ENCODE measurements around the gene HERC5. TPM values are rescaled to one million over a fixed set of nuclear protein-coding genes. Genes with fewer than 3 reads are reported as not detected.
A peak's percentile ranks its signal among the peaks of the same experiment; 100 is the strongest.
"Not testable (repeated sequence)": the region's sequence is repeated elsewhere in the genome, so short reads cannot be mapped to it uniquely, and the experiment has no call there.

HERC5 gene
- total RNA-seq, 1 donor from 2014 or later, result 23.0 TPM

DNA sequence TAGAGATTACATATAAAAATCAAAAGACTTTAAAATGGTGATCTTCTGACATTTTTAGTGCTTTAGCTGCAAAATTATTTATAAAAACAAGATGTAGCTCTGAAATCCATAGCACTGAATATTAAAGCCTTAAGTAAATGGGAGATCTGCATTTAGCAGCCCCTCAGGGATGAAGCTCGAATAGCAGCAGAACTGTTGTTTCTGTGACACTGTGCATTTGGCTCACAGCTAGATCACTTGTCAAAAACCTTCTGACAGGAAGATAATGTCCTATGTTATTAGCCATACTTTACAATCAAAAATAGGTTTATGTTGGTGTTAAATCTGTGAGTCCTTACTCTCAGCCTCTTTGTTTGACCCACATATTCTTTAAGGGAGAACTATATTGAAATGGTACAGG lies 80.8 kb downstream of the HERC5 start:
- H3K27ac Mint-ChIP-seq (ENCODE audit: unreplicated experiment), result no peak overlapping the region
- Histone ChIP-seq H3K36me3 (ENCODE audit: insufficient read depth, low read length) (no peaks in the 10 kb centered on the region), H3K27ac (ENCODE audit: low read depth, low read length) (no peak overlapping the region), H3K4me3 (ENCODE audit: insufficient read depth, low read depth, low read length) (no peak overlapping the region), H4K20me1 (ENCODE audit: insufficient read depth, low read length) (no peaks in the 10 kb centered on the region), H3K4me2 (ENCODE audit: low read length) (no peak overlapping the region), H3K79me2 (ENCODE audit: insufficient read depth, low read length) (no peaks in the 10 kb centered on the region), H3K9me3 (ENCODE audit: insufficient read depth, low read depth, low read length) (no peaks in the 10 kb centered on the region), H2AFZ (ENCODE audit: low read depth, low read length) (no peak overlapping the region), H3K27me3 (ENCODE audit: insufficient read depth, low read length) (no peaks in the 10 kb centered on the region), H3K9ac (ENCODE audit: low read length) (no peak overlapping the region), H3K4me1 (ENCODE audit: insufficient read depth, low read length) (peaks cover 17% of the 10 kb centered on the region)
- H3K36me3 Mint-ChIP-seq (ENCODE audit: low read depth, unreplicated experiment), result no peaks in the 10 kb centered on the region
- FAIRE-seq (no peak), DNase-seq (ENCODE audit: low read depth) (no peak)
- no peak overlapping the region for H3K4me3 Mint-ChIP-seq (ENCODE audit: unreplicated experiment)
- peaks cover 2% of the 10 kb centered on the region for H3K9me3 Mint-ChIP-seq (ENCODE audit: unreplicated experiment)
- H3K27me3 Mint-ChIP-seq (ENCODE audit: low read depth, unreplicated experiment), result no peaks in the 10 kb centered on the region
- no peak for TF ChIP-seq EZH2 (IDR thresholded peaks at IDR 0.05; ENCODE audit: insufficient read depth, low read length)
- TF ChIP-seq, protein P1, sequence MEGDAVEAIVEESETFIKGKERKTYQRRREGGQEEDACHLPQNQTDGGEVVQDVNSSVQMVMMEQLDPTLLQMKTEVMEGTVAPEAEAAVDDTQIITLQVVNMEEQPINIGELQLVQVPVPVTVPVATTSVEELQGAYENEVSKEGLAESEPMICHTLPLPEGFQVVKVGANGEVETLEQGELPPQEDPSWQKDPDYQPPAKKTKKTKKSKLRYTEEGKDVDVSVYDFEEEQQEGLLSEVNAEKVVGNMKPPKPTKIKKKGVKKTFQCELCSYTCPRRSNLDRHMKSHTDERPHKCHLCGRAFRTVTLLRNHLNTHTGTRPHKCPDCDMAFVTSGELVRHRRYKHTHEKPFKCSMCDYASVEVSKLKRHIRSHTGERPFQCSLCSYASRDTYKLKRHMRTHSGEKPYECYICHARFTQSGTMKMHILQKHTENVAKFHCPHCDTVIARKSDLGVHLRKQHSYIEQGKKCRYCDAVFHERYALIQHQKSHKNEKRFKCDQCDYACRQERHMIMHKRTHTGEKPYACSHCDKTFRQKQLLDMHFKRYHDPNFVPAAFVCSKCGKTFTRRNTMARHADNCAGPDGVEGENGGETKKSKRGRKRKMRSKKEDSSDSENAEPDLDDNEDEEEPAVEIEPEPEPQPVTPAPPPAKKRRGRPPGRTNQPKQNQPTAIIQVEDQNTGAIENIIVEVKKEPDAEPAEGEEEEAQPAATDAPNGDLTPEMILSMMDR (IDR thresholded peaks at IDR 0.05; ENCODE audit: insufficient read depth, low read depth, low read length), result no peak
- peaks cover 10% of the 10 kb centered on the region for H3K4me1 Mint-ChIP-seq (ENCODE audit: low read depth, unreplicated experiment)

DNA sequence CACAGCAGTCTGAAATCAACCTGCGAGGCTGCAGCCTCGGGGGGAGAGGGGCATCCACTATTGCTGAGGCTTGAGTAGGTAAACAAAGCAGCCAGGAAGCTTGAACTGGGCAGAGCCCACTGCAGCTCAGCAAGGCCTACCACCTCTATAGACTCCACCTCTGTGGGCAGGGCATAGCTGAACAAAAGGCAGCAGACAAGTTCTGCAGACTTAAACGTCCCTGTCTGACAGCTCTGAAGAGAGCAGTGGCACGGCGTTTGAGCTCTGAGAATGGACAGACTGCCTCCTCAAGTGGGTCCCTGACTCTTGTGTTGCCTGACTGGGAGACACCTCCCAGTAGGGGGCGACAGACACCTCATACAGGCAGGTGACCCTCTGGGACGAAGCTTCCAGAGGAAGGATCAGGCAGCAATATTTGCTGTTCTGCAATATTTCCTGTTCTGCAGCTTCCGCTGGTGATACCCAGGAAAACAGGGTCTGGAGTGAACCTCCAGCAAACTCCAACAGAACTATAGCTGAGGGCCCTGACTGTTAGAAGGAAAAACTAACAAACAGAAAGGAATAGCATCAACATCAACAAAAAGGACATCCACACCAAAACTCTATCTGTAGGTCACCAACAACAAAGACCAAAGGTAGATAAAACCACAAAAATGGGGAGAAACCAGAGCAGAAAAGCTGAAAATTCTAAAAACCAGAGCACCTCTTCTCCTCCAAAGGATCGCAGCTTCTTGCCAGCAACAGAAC lies 82.6 kb downstream of the HERC5 start:
- H3K27ac Mint-ChIP-seq (ENCODE audit: unreplicated experiment); H3K9ac ChIP-seq (ENCODE audit: low read length); FAIRE-seq; H3K79me2 ChIP-seq (ENCODE audit: insufficient read depth, low read length); H4K20me1 ChIP-seq (ENCODE audit: insufficient read depth, low read length); H3K36me3 Mint-ChIP-seq (ENCODE audit: low read depth, unreplicated experiment); H3K27ac ChIP-seq (ENCODE audit: low read depth, low read length); H3K4me3 ChIP-seq (ENCODE audit: insufficient read depth, low read depth, low read length); DNase-seq (ENCODE audit: low read depth); H3K9me3 Mint-ChIP-seq (ENCODE audit: unreplicated experiment); H3K4me3 Mint-ChIP-seq (ENCODE audit: unreplicated experiment); H3K4me1 Mint-ChIP-seq (ENCODE audit: low read depth, unreplicated experiment); H3K27me3 ChIP-seq (ENCODE audit: insufficient read depth, low read length); H3K36me3 ChIP-seq (ENCODE audit: insufficient read depth, low read length); H3K4me2 ChIP-seq (ENCODE audit: low read length); H3K4me1 ChIP-seq (ENCODE audit: insufficient read depth, low read length); H3K9me3 ChIP-seq (ENCODE audit: insufficient read depth, low read depth, low read length); H3K27me3 Mint-ChIP-seq (ENCODE audit: low read depth, unreplicated experiment): not testable (repeated sequence)
- TF ChIP-seq, protein P1 (IDR thresholded peaks at IDR 0.05; ENCODE audit: insufficient read depth, low read depth, low read length), result peak; percentile 38
- H2AFZ ChIP-seq (ENCODE audit: low read depth, low read length), result peak overlapping the region; percentile 47

DNA sequence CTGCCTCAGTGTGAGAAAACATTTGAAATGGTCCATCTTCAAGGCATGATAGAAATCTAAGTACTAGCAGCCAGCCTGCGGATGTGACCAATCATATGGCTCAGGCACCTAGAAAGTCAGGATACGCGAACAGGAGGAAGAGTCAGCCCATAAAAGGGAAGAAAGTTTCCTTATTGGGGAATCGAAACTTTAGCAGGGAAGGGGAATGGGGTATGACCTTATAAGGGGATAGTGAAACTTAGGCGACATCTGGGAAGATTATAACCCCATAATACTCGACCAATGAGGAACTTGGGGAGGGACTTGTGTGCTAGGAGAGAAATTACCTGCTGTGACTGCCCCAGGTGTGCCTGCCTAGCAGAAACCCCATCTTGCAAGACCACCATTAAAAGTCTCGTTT lies 92.9 kb downstream of the HERC5 start:
- no peaks in the 10 kb centered on the region for H3K4me1 ChIP-seq (ENCODE audit: insufficient read depth, low read length)
- H4K20me1 ChIP-seq (ENCODE audit: insufficient read depth, low read length), result no peaks in the 10 kb centered on the region
- DNase-seq (ENCODE audit: low read depth) (no peak), FAIRE-seq (no peak)
- no peak overlapping the region for H3K9ac ChIP-seq (ENCODE audit: low read length)
- no peaks in the 10 kb centered on the region for H3K36me3 ChIP-seq (ENCODE audit: insufficient read depth, low read length)
- no peaks in the 10 kb centered on the region for H3K9me3 ChIP-seq (ENCODE audit: insufficient read depth, low read depth, low read length)
- Mint-ChIP-seq H3K27ac (ENCODE audit: unreplicated experiment) (no peak overlapping the region), H3K4me3 (ENCODE audit: unreplicated experiment) (no peak overlapping the region), H3K4me1 (ENCODE audit: low read depth, unreplicated experiment) (no peaks in the 10 kb centered on the region), H3K9me3 (ENCODE audit: unreplicated experiment) (no peaks in the 10 kb centered on the region), H3K36me3 (ENCODE audit: low read depth, unreplicated experiment) (no peaks in the 10 kb centered on the region), H3K27me3 (ENCODE audit: low read depth, unreplicated experiment) (no peaks in the 10 kb centered on the region)
- no peaks in the 10 kb centered on the region for H3K27me3 ChIP-seq (ENCODE audit: insufficient read depth, low read length)
- H2AFZ ChIP-seq (ENCODE audit: low read depth, low read length), result no peak overlapping the region
- no peak for TF ChIP-seq EZH2 (IDR thresholded peaks at IDR 0.05; ENCODE audit: insufficient read depth, low read length)
- TF ChIP-seq, protein P1 (IDR thresholded peaks at IDR 0.05; ENCODE audit: insufficient read depth, low read depth, low read length), result no peak
- H3K4me3 ChIP-seq (ENCODE audit: insufficient read depth, low read depth, low read length), result no peak overlapping the region
- no peaks in the 10 kb centered on the region for H3K79me2 ChIP-seq (ENCODE audit: insufficient read depth, low read length)
- no peak overlapping the region for H3K4me2 ChIP-seq (ENCODE audit: low read length)
- no peak overlapping the region for H3K27ac ChIP-seq (ENCODE audit: low read depth, low read length)
